Left colon (tissue), 2 donors: ENCODE results near the gene IL4. TPM values are rescaled to one million over a fixed set of nuclear protein-coding genes. Genes with fewer than 3 reads are reported as not detected.

Experiments used
- ATAC-seq: fragments of 200-7000 bp; cut with Tn5 transposase; one replicate; pipeline ENCODE4 v1.9.1; 2020; ENCODE audit warnings: mild to moderate bottlenecking, moderate library complexity
- DNase-seq, 2 donors: peaks; one replicate each; pipeline ENCODE4 v3.0.0-alpha.2; 2020
- intact Hi-C, 2 donors: fragments of 100-400 bp; cut with DNase I in 1 of 2; cut with micrococcal nuclease in 1 of 2; formaldehyde crosslinking; loops; one replicate each; pipeline versions ENCODE4 v1.11.2 to v1.14.0; 2022; cut with DNase I, micrococcal nuclease
- total RNA-seq, 2 donors: library from RNA; stranded (reverse); fragmentation: NEBNext Ultra II Directional; extraction: Animal tissue kit (Norgen Biotek cat#: 25700); gene quantifications; one replicate each; pipeline ENCODE4 v1.2.1, GENCODE V29; 2021
- donor health status: DM: no; HTN: no; CAD: no.
- donor health status: DM: yes; HTN: yes; CAD: no.

IL4 gene
- total RNA-seq, 2 donors from 2014 or later = not detected

GRCh38 chr5:132656774-132657355 lies 16.9 kb upstream of the IL4 start:
- intact Hi-C loops = no loop called here
- DNase-seq = no peak
- ATAC-seq = no peak

DNA sequence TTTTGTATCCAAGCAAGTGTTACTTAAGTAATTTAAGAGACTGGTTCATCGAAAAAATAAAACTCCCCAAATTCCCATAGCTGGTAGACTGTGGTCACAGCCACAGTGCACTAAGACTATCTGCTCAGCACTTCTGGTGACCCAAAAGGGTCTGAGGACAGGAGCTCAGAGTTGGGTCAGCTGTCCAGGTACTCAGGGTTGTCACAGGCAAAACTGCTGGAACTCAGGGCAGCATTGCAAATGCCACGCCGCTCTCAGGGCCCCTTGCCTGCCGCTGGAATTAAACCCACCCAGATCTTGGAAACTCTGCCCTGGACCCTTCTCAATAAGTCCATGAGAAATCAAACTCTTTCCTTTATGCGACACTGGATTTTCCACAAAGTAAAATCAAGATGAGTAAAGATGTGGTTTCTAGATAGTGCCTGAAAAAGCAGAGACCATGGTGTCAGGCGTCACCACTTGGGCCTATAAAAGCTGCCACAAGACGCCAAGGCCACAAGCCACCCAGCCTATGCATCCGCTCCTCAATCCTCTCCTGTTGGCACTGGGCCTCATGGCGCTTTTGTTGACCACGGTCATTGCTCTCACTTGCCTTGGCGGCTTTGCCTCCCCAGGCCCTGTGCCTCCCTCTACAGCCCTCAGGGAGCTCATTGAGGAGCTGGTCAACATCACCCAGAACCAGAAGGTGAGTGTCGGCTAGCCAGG lies 16.0 kb upstream of the IL4 start, which contains the start of gene IL13:
IL13 (plus strand) TSS at position 498 of the 705 bp plus-strand sequence; CDS start at position 512, 14 bp downstream.
- intact Hi-C loops = no loop called here
- no peak for DNase-seq
- no peak for ATAC-seq

DNA sequence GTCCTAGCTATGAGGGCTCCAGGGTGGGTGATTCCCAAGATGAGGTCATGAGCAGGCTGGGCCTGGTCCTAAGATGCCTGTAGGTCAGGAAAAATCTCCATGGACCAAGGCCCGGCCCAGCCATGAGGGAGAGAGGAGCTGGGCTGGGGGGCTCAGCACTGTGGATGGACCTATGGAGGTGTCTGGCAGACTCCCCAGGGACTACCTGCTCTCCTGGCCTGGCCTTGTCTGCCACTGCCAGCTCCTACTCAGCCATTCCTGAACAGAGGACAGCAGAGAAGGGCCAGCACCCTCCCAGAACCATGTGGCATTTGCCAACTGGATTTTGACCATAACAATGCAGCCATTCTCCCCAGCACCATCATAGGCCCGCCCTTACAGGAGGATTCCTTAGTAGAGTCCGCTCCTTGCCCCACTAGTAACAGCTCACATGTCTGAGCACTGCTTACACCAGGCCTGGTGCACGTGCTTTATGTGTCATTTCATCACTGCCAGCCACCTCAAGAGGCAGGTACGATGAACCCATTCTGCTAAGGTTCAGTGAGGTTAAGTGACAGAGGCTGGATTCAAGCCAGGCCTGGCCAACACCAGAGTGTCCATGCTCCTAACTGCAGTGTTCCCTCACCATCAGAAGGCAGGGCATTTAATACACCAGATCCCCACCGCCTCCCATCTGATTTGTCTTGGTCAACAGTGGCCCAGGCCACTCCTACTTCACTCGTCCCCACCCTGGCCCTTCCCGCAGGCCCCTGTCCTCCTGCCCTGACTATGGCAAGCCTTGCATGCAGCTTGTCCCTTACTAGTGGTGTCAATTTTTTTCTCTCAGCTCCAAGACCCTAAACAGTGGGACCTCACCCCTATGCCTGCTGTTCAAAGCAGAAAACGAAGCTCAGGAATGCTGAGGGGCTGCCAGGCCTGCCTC lies 15.1 kb upstream of the IL4 start:
- ATAC-seq (no peak), DNase-seq (no peak)
- intact Hi-C loops = no loop called here

DNA sequence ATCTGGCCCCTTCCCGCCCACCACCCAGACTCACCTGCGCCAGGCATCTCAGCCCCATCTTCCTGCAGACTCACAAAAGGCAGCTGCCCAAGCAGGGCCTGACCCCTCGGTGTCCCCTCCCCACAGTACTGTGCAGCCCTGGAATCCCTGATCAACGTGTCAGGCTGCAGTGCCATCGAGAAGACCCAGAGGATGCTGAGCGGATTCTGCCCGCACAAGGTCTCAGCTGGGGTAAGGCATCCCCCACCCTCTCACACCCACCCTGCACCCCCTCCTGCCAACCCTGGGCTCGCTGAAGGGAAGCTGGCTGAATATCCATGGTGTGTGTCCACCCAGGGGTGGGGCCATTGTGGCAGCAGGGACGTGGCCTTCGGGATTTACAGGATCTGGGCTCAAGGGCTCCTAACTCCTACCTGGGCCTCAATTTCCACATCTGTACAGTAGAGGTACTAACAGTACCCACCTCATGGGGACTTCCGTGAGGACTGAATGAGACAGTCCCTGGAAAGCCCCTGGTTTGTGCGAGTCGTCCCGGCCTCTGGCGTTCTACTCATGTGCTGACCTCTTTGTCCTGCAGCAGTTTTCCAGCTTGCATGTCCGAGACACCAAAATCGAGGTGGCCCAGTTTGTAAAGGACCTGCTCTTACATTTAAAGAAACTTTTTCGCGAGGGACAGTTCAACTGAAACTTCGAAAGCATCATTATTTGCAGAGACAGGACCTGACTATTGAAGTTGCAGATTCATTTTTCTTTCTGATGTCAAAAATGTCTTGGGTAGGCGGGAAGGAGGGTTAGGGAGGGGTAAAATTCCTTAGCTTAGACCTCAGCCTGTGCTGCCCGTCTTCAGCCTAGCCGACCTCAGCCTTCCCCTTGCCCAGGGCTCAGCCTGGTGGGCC lies 13.9 kb upstream of the IL4 start:
- ATAC-seq (no peak), DNase-seq (no peak)

GRCh38 chr5:132661231-132662003 lies 12.4 kb upstream of the IL4 start:
- intact Hi-C loops = no loop called here
- no peak for ATAC-seq
- DNase-seq = no peak

More for the DNA sequence above, 13.9 kb upstream of the IL4 start:
- intact Hi-C loops = no loop called here

DNA sequence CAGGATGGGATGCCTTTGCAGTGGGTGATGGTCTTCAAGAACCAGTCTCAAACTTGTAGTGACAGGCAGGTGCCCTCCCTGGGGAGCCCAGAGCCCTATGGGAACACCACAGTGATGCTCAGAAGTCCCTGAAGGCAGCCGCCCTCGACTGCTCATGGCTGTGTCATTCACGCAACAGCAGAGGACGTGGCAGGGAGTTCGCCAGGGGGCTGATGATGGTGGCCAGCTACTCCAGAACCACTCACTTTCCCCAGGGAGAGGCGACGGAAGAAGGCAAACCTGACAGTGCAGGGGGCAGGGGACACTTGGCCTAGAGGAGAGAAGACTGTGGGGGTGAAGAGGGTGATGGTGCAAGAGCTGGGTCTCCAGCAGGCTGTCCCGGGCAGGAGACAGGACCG lies 11.8 kb upstream of the IL4 start:
- ATAC-seq (no peak), DNase-seq (no peak)
- intact Hi-C loops = no loop called here

DNA sequence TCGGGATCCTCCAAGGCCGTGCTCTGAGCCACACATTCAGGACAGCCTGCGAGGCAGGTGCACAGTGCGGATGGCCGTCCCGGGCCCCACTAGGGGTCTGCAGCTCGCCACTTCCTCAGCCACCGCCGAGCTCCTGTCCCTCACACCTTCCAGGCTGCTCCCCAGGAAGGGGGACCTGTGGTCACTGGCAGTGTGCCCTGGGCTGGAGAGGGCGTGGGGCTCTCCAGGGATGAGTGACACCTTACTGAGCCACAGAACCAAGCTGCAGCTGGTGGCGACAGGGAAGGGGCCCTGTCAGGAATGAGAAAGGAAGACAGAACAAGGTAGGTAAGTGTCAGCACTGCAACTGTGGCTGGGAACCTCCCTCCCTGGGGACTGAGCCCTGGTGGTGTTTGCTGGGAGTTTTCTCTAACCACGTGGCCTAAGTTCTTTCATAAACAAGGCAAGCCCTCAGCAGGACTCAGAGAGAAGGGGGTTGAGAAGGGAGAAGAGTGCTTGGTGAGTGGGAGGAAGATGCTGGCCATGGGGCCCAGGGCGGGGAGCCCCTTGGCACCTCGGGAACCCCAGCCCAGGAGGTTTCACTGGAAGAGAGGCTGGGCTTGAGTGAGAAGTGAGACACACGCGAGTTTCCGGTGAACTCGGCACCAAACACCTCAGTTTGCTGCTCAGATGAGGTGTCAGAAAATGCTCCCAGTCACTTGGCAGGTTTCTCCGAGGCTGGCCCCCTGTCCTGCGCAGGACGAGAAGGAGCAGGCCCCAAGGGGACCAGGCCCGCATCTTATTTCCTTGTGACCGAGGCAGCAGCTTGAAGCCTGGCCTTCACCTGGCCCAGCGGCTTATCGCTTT lies 10.6 kb upstream of the IL4 start:
- ATAC-seq = peak; percentile 51
- intact Hi-C loops = no loop called here
- no peak for DNase-seq

- ATAC-seq (peak; percentile 46), DNase-seq (no peak)
- intact Hi-C loops = no loop called here
Measured at GRCh38 chr5:132663771-132664695, 9.8 kb upstream of the IL4 start.

GRCh38 chr5:132664696-132665209 lies 9.0 kb upstream of the IL4 start:
- intact Hi-C loops = no loop called here
- ATAC-seq (no peak), DNase-seq (no peak)

DNA sequence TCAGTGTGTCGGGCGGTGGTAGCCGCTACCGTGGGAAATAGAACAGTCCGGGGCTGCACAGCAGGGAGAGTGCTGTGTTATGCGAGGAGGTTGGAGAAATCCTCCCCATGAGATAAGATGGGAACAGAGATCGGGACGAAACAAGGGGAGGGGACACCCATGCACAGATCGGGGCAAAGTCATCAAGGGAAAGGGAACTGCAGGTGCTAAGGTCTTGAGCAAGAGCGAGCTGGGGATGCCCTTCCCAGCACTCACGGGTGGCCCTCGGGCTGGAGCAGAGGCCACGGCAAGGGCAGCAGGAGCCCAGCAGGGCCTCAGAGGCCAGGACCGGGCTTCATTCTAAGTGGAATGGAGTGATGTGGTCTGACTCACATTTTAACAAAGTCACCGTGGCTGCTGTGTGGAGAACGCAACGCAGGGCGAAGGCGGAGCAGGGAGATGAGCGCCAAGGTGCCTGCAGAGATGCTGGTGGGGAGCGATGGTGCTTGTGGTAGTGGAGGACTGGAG lies 8.2 kb upstream of the IL4 start:
- DNase-seq = no peak
- no peak for ATAC-seq
- intact Hi-C loops = no loop called here

GRCh38 chr5:132666310-132667123 lies 7.3 kb upstream of the IL4 start:
- DNase-seq (no peak), ATAC-seq (no peak)
- intact Hi-C loops = no loop called here

GRCh38 chr5:132667309-132667708 lies 6.5 kb upstream of the IL4 start:
- DNase-seq (no peak), ATAC-seq (no peak)
- intact Hi-C loops = no loop called here

DNA sequence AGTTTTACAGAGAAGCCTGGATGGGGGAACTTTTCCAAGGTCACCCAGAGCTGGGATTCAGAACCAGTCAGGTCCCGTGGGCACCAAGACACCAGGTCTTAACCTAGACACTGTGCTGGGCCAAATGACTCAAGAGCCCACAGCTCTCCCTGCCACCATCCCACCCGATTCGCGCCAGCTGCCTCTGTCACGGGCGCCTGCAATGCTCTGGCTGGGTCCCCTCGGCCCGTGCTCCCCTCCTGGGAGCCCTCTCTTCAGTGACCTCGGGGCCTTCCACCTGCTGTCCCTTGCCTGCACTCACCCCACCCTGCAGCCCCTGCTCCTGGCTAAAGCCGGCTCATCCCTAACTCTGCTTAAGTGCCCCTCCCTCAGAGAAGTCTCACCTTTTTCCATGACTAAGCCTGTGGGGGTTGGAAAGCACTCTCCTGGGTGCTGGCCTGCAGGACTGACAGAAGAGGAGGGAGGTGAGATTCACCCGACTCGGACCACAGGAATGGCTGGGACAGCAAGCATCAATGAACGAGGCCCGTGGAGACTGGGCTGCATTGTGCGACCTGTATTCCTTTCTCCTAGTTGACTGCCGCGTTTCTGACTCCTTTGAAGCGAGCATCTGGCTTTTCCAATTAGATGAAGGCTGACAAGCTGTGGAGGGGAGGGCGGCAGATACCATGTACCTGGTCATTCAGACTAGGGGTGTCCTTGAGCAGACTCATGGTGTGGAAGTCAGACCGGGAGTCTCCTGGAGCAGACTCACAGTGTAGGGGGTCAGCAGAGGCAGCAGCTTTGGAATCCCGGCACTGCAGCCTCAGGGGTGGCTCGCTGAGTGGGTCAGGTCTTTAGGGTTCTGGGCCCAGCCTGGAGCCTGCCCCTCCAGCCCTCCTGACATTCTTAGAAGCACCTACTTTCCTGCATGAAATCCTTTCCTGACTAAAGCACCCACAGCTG lies 5.8 kb upstream of the IL4 start:
- intact Hi-C loops = no loop called here
- DNase-seq (no peak), ATAC-seq (no peak)
